HepG2 (cell line): ENCODE results near the gene ADIRF. TPM values are rescaled to one million over a fixed set of nuclear protein-coding genes. Genes with fewer than 3 reads are reported as not detected.

Experiments
- ATAC-seq: fragments of 200-7000 bp; cut with Tn5 transposase; 3 replicates; pipeline ENCODE4 v1.9.1; 2020; ENCODE audit warnings: mild to moderate bottlenecking, moderate library complexity
- BruUV-seq: library from RNA; stranded (reverse); fragments of 400-500 nt; replicated peaks from 2 replicates; lab custom pipeline; 2021; lab: Mats Ljungman, UMichigan
- CTCF ChIA-PET: fragments of 300-600 bp; formaldehyde crosslinking; extraction: SDS; loops from one replicate; lab custom pipeline; 2021; ENCODE audit warnings: low total read pairs, inconsistent platforms, low intra/inter-chr PET ratio; lab: Yijun Ruan, JAX
- POLR2A ChIA-PET: fragments of 350-600 bp; sonication (Branson Sonifier 250); formaldehyde crosslinking; loops from one replicate; lab custom pipeline; 2020; ENCODE audit warnings: antibody characterized with exemption, inconsistent platforms; lab: Yijun Ruan, JAX
- DNase-seq: peaks from one replicate; pipeline ENCODE4 v3.0.0-alpha.2; 2015; ENCODE audit warnings: low spot score
- FAIRE-seq: peaks from 3 replicates; lab custom pipeline; 2011; peaks lifted over from hg19 to GRCh38; lab: Jason Lieb, UNC
- H2AFZ ChIP-seq: one replicate; pipeline ENCODE4 v1.6.1; 2011; ENCODE audit warnings: low read length, inconsistent platforms
- H3K27ac ChIP-seq: fragments of 300-600 bp; 3 replicates; pipeline ENCODE4 v1.8.0; 2011; ENCODE audit warnings: mixed run types, mild to moderate bottlenecking, mixed read lengths, low read length, inconsistent platforms; ENCODE audit not compliant: insufficient read depth; ENCODE audit errors: extremely low read length
- H3K27me3 ChIP-seq, 2 experiments: fragments of 200-600 bp in 1 of 2; 2 replicates in 1 of 2; 3 replicates in 1 of 2; pipeline versions ENCODE4 v1.6.0 to v1.8.0; 2011; ENCODE audit warnings: low read length in 2 of 2, mild to moderate bottlenecking in 2 of 2, moderate library complexity in 2 of 2, inconsistent platforms in 1 of 2; ENCODE audit not compliant: insufficient read depth in 2 of 2, control insufficient read depth in 1 of 2
- H3K36me3 ChIP-seq, 2 experiments: fragments of 200-600 bp in 1 of 2; replicated peaks in 1 of 2; 2 replicates in 1 of 2; 3 replicates in 1 of 2; pipeline versions ENCODE4 v1.5.1 to v1.8.0; 2011; ENCODE audit warnings: low read length in 2 of 2, inconsistent platforms in 1 of 2; ENCODE audit not compliant: insufficient read depth in 2 of 2, control insufficient read depth in 1 of 2
- H3K4me1 ChIP-seq: 2 replicates; pipeline ENCODE4 v1.5.1; 2012; ENCODE audit warnings: low read length, inconsistent platforms; ENCODE audit not compliant: insufficient read depth
- H3K4me2 ChIP-seq: 2 replicates; pipeline ENCODE4 v1.6.0; 2011; ENCODE audit warnings: low read depth, low read length, inconsistent platforms
- H3K4me3 ChIP-seq, 3 experiments: fragments of 200-600 bp in 1 of 3; sonication (generic), shearing (Covaris generic) in 1 of 3; replicated peaks in 1 of 3; 2 replicates each; pipeline ENCODE4 v1.5.1; 2011 to 2016; ENCODE audit warnings: low read length in 3 of 3, inconsistent platforms in 2 of 3, low read depth in 2 of 3, mild to moderate bottlenecking in 2 of 3, control low read depth in 1 of 3, mixed read lengths in 1 of 3; ENCODE audit not compliant: insufficient read depth in 1 of 3
- H3K79me2 ChIP-seq: one replicate; pipeline ENCODE4 v1.6.1; 2011; ENCODE audit warnings: low read length, inconsistent platforms; ENCODE audit not compliant: insufficient read depth
- H3K9ac ChIP-seq: 2 replicates; pipeline ENCODE4 v1.6.0; 2011; ENCODE audit warnings: mild to moderate bottlenecking, low read depth, low read length, inconsistent platforms; ENCODE audit not compliant: insufficient read depth
- H3K9me3 ChIP-seq: 2 replicates; pipeline ENCODE4 v1.5.1; 2012; ENCODE audit warnings: mild to moderate bottlenecking, low read length
- H4K20me1 ChIP-seq: 2 replicates; pipeline ENCODE4 v1.6.0; 2011; ENCODE audit warnings: inconsistent platforms, mild to moderate bottlenecking, low read length, moderate library complexity; ENCODE audit not compliant: insufficient read depth
- CHCHD3 ChIP-seq: sonication (generic); formaldehyde crosslinking; IDR thresholded peaks from 2 replicates; pipeline ENCODE4 v1.8.0; 2022; ENCODE audit warnings: mild to moderate bottlenecking, missing genetic modification reagents, moderate library complexity
- MTA1 ChIP-seq: sonication (generic); formaldehyde crosslinking; IDR thresholded peaks from 2 replicates; pipeline ENCODE4 v1.4.0; 2020; ENCODE audit warnings: missing genetic modification reagents, mild to moderate bottlenecking, borderline replicate concordance
- NFE2 ChIP-seq: sonication (generic); formaldehyde crosslinking; IDR thresholded peaks from 2 replicates; pipeline ENCODE4 v1.4.0; 2020; ENCODE audit warnings: missing genetic modification reagents
- NFYC ChIP-seq: IDR thresholded peaks from 2 replicates; pipeline ENCODE4 v1.6.1; 2016; ENCODE audit warnings: missing genetic modification reagents, missing compliant biosample characterization
- PCBP1 ChIP-seq: fragments of 200-400 bp; formaldehyde crosslinking; IDR thresholded peaks from 2 replicates; pipeline ENCODE4 v1.6.1; 2017; ENCODE audit warnings: mild to moderate bottlenecking, low read depth, low read length, borderline replicate concordance
- RFX5 ChIP-seq: IDR thresholded peaks from 2 replicates; pipeline ENCODE4 v1.6.1; 2011; ENCODE audit warnings: low read depth, low read length, improper control_type of control experiment
- RXRB ChIP-seq: IDR thresholded peaks from 2 replicates; pipeline ENCODE4 v1.6.1; 2016; ENCODE audit warnings: borderline replicate concordance, missing genetic modification reagents, missing compliant biosample characterization
- SOX6 ChIP-seq, 2 experiments: fragments of 450-650 bp in 1 of 2; sonication (generic) in 1 of 2; formaldehyde crosslinking in 1 of 2; IDR thresholded peaks; 2 replicates each; pipeline versions ENCODE4 v1.4.0 to v1.6.1; 2017 to 2020; ENCODE audit warnings: antibody characterized with exemption in 1 of 2, mild to moderate bottlenecking in 1 of 2, missing genetic modification reagents in 1 of 2
- SUZ12 ChIP-seq: fragments of 150-350 bp; IDR thresholded peaks from 2 replicates; pipeline ENCODE4 v1.6.1; 2014; ENCODE audit warnings: low read depth, low read length
- ZBTB1 ChIP-seq: sonication (generic); formaldehyde crosslinking; IDR thresholded peaks from 2 replicates; pipeline ENCODE4 v1.4.0; 2020; ENCODE audit warnings: missing genetic modification reagents, borderline replicate concordance
- ZBTB7A ChIP-seq: sonication (generic); formaldehyde crosslinking; IDR thresholded peaks from 2 replicates; pipeline ENCODE4 v1.8.0; 2022; ENCODE audit warnings: mild to moderate bottlenecking, missing genetic modification reagents
- ZFY ChIP-seq: sonication (generic); formaldehyde crosslinking; IDR thresholded peaks from 2 replicates; pipeline ENCODE4 v1.4.0; 2020; ENCODE audit warnings: missing genetic modification reagents
- WGBS: methylation state at CpG from one replicate; pipeline ENCODE4 v1.1.6; 2017; ENCODE audit warnings: low lambda C conversion rate; 5-methylcytosine and 5-hydroxymethylcytosine counted together
- in situ Hi-C: cut with HindIII; loops from 2 replicates; pipeline ENCODE4 v1.10.0; 2017; ENCODE audit warnings: low pct_unique_long_range_greater_than_20kb; ENCODE audit not compliant: extremely low pct_ligation_motif_present
- intact Hi-C: fragments of 100-400 bp; cut with micrococcal nuclease; formaldehyde crosslinking; loops from one replicate; pipeline ENCODE4 v1.10.0; 2022; ENCODE audit not compliant: unreplicated experiment
- polyA plus RNA-seq, 8 experiments: library from polyadenylated mRNA; depleted of rRNA in 3 of 8; stranded (reverse) in 7 of 8; unstranded in 1 of 8; fragments of >200 nt; fragmentation: Illumina TruSeq in 4 of 8; extraction: Trizol in 4 of 8; gene quantifications; 2 replicates each; pipeline versions ENCODE4 v1.2.1 to v1.2.3, GENCODE V29; 2011 to 2016; ENCODE audit warnings: low read depth in 4 of 8, missing spikeins in 1 of 8, mixed read lengths in 1 of 8; ENCODE audit not compliant: insufficient read depth in 1 of 8
- total RNA-seq, 5 experiments: library from RNA; depleted of rRNA; stranded (reverse); fragments of >200 nt; fragmentation: Illumina TruSeq; extraction: Trizol; gene quantifications; 2 replicates each; pipeline ENCODE4 v1.2.3, GENCODE V29; 2016; ENCODE audit warnings: low read depth in 1 of 5
- TF ChIP-seq, protein P1 (sequence below): sonication (generic); formaldehyde crosslinking; IDR thresholded peaks from 2 replicates; pipeline ENCODE4 v1.4.0; 2020; ENCODE audit warnings: missing genetic modification reagents

The ADIRF gene
- total and polyA plus RNA-seq, 2 of the 13 experiments (the other 11 are each of a cell fraction or from before 2014, with no cell fraction given) = 0.13 to 0.40 TPM

DNA sequence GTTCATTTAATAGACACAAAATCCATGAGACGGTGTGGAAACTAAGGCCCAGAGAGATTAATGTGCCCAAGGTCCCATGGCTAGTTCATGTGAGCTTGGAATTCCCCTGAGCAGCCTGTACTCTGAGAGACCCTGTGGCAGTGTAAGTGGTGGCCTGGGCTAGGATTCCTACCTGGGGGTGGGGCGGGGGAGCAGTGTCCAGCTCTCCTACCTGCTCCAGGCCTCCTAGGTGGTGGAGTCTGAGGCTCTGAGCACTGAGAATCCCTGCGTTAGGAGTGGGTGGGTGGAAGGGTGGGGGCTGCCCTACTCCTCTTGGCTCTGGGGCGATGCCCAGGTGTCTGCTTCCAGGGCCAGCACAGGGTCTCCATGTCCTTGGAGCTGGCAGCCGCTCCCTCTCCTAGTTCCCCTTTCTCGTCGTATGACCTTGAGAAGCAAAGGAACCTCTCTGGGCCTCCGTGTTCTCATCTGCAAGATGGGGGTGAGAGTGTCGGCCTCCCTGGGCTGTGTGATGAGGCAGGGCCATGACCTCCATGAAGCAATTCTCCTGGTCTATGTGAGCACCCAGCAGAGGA lies 7.3 kb upstream of the ADIRF start:
- H3K4me3 ChIP-seq = peak overlapping the region in 1 of 3 experiments; percentile 66; a peak in 2 of 6 replicates
- H3K36me3 ChIP-seq = no peaks in the 10 kb centered on the region
- peak; percentile 2; the same call in 2 of the 3 replicates for ATAC-seq
- peak overlapping the region; percentile 73 for H3K4me2 ChIP-seq
- DNase-seq = no peak
- no peak overlapping the region for H3K27ac ChIP-seq
- H3K27me3 ChIP-seq = peaks cover 11 to 69% of the 10 kb centered on the region in 2 experiments
- WGBS = 0% methylated on average over 3 of the region's 9 CpGs
- H3K9me3 ChIP-seq = no peaks in the 10 kb centered on the region
- no peak overlapping the region for H2AFZ ChIP-seq
- ChIA-PET POLR2A (no interaction called here), CTCF (interaction anchor here (0.8 to 1.8 kb wide), 3 partner anchors 15 to 273 kb away, joined by 4 to 20 read pairs (median 4); no protein-coding TSS in a partner anchor)
- H3K79me2 ChIP-seq = no peaks in the 10 kb centered on the region
- no peak for FAIRE-seq
- intact Hi-C loops = loop anchor here (1.0 kb wide), 1 partner anchor 16 kb away; no protein-coding TSS in a partner anchor
- in situ Hi-C loops = no loop called here
- H4K20me1 ChIP-seq = no peaks in the 10 kb centered on the region
- no peak overlapping the region for H3K9ac ChIP-seq
- no TSS peak for BruUV-seq
- no peak for TF ChIP-seq PCBP1
- 0 out of 2 replicates have a peak, but pooled peaks have one; percentile 1 for TF ChIP-seq MTA1
- peaks cover 51% of the 10 kb centered on the region for H3K4me1 ChIP-seq

DNA sequence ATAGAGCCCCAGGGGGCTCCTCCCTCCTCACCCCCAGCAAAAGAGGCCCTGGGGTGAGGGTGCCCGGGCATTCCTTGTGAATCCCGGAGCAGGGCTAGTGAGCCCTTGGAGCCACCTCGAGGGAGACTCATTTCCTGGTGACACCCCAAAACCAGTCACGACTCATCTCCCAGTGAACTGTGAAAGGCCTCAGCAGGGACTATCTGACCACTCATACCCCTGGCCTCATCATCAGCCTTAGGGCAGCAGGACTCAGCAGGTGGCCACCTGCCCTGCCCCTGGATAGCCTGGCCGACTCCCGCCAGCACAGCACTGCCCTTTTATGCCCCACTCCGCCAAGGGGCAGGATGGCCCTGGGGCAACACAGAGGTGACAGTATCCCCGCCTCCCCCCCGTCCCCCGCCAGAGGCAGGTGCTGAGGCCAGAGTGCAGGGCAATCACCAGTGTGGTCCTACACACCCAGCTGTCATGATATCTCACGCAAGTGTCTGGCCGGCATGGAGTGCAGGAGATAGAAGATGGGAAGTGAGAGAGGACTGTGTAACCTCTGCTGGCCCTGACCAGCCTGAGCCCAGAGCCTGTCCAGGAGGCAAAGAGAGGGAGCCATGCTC lies 6.7 kb upstream of the ADIRF start:
- ATAC-seq (no peak), FAIRE-seq (no peak), DNase-seq (no peak)
- no peak overlapping the region for H3K4me2 ChIP-seq
- no TSS peak for BruUV-seq
- H3K4me3 ChIP-seq = no peak overlapping the region
- in situ Hi-C loops = no loop called here
- intact Hi-C loops = no loop called here
- WGBS = 10% methylated on average over 2 of the region's 12 CpGs
- H3K9ac ChIP-seq = no peak overlapping the region
- CTCF ChIA-PET = interaction anchor here (1.8 kb wide), 1 partner anchor 22 kb away, joined by 20 read pairs; no protein-coding TSS in a partner anchor
- no peaks in the 10 kb centered on the region for H3K79me2 ChIP-seq
- peaks cover 58% of the 10 kb centered on the region for H3K4me1 ChIP-seq
- POLR2A ChIA-PET = interaction anchor here (0.6 kb wide), 1 partner anchor 67 kb away, joined by 3 read pairs; no protein-coding TSS in a partner anchor
- no peaks in the 10 kb centered on the region for H3K36me3 ChIP-seq
- no peaks in the 10 kb centered on the region for H3K9me3 ChIP-seq
- no peak for TF ChIP-seq ZBTB7A (CRISPR knock-in tag)
- TF ChIP-seq RFX5 = no peak
- TF ChIP-seq, protein P1, sequence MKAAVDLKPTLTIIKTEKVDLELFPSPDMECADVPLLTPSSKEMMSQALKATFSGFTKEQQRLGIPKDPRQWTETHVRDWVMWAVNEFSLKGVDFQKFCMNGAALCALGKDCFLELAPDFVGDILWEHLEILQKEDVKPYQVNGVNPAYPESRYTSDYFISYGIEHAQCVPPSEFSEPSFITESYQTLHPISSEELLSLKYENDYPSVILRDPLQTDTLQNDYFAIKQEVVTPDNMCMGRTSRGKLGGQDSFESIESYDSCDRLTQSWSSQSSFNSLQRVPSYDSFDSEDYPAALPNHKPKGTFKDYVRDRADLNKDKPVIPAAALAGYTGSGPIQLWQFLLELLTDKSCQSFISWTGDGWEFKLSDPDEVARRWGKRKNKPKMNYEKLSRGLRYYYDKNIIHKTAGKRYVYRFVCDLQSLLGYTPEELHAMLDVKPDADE = no peak
- no peak for TF ChIP-seq SOX6 (IDR thresholded peaks at IDR 0.05)
- TF ChIP-seq SOX6 (CRISPR knock-in tag; IDR thresholded peaks at IDR 0.05) = no peak
- TF ChIP-seq ZBTB1 (CRISPR knock-in tag) = no peak
- no peak for TF ChIP-seq SUZ12
- TF ChIP-seq NFE2 (CRISPR knock-in tag) = no peak
- TF ChIP-seq RXRB (CRISPR knock-in tag) = no peak
- no peak for TF ChIP-seq CHCHD3 (CRISPR knock-in tag)
- no peak for TF ChIP-seq NFYC (CRISPR knock-in tag)
- TF ChIP-seq ZFY = no peak
- H2AFZ ChIP-seq = no peak overlapping the region
- no peaks in the 10 kb centered on the region for H4K20me1 ChIP-seq
- H3K27me3 ChIP-seq = peaks cover 10 to 64% of the 10 kb centered on the region in 2 experiments
- no peak overlapping the region for H3K27ac ChIP-seq
